Measurements from ENCODE around the gene ANO3.
A peak's percentile ranks its signal among the peaks of the same experiment; 100 is the strongest.

ANO3 gene

DNA sequence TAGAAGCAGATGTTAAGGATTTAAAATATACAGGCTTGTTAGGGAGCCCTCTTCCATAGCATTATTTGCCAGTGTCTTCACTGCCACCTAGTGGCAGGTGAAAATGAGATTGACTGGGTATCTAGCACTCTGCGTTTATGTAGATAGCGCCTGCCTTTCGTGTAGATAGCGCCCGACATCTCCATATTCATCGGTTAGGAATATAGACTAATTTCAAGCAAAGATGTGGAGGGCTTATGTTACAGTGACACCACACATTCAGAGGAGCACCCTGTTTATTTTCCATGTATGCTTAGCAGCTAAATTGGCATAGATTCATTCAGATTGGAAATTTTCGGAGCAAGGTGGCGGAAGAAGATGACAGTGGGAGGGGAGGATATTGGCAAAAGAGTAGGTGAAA lies 318.0 kb downstream of the ANO3 start:
- peak; percentile 82 for FAIRE-seq

DNA sequence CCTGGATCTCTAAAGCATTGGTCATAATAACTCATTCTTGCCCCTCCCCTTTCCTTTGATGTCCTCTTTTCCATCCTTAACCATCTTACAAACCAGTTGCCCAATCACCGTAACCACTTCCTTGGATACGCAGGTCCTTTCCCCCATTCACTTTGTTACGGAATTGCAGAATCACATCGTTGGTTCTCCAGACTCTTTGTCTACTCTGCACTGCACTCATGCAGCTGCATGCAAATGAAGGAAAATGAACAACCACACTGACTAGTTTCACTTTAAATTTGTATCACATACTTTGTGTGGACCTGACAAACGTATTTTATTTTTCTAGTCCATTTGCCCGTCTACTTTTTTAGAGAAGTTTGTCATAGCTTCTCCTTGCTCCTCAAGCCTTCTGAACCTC lies 320.0 kb downstream of the ANO3 start:
- no peak for FAIRE-seq

DNA sequence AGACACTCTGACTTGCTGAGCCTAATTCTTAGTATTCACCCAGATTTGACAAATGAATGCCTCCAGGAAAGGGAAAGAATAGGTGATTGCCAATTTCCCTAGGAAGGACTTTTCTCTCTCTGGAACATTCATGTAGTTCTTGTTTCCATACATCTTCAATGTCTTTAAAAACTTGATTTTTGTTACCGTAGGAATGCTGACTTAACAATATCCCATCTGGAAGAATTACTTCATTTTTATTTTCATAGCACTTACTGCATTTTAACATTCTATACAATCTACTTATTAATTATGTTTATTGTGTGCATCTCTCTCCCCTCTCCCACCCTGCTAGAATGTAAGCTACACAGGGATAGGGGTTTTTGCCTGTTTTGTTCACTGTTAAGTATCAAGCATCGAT lies 323.4 kb downstream of the ANO3 start:
- FAIRE-seq, result no peak

DNA sequence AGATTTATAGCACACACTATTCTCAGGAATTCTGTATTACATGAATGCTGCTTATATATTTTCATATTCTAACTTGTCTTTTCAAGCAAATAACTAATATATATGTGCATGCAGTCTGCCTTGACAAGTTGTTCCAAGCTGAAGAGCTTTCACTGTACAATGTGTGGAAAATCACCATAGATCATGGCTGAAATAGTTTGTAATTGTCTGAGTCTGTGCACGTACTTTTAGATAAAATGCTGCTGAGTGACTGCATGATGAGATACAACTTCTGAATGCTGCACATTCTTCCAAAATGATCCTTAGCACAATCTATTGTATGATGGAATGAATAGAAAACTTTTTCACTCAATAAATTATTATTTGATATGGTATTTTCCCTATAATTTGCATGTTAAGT lies 331.0 kb downstream of the ANO3 start:
- no peak for FAIRE-seq

DNA sequence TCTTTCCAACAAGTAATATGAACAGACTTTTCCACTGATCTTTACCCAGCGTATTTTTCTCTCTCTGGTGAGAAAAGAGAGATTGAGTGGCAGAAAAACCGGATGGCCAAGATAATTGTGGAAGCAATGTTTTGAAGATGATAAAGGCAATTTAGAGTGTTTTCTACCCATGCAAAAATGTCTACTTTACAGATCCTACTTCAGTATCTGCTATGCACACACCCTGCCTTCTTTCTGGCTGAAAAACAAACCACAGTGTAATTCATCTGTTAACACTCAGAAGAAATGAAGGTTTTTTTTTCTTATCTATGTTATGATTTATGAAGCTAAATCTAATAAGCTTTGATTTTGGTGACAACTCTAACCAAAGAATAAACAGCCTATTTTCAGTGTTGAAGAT lies 333.1 kb downstream of the ANO3 start:
- FAIRE-seq, result no peak

DNA sequence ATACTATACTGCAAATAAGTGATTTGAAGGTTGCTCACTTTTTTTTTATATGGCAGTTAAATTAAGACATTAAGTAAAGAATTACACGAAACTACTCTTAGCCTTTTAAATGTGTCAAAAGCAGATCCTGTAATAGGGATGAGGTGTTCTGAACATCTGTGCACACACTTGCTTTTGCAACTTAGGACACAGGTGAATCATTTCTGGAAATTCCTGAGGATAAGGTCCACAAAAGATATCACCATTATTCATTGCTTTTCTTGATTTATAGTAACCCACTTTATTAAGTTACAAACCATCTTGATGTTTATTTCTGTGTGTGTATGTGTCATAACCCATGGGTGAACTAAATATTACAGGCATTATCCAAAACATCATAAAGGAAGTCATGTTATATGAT lies 334.0 kb downstream of the ANO3 start:
- no peak for FAIRE-seq

DNA sequence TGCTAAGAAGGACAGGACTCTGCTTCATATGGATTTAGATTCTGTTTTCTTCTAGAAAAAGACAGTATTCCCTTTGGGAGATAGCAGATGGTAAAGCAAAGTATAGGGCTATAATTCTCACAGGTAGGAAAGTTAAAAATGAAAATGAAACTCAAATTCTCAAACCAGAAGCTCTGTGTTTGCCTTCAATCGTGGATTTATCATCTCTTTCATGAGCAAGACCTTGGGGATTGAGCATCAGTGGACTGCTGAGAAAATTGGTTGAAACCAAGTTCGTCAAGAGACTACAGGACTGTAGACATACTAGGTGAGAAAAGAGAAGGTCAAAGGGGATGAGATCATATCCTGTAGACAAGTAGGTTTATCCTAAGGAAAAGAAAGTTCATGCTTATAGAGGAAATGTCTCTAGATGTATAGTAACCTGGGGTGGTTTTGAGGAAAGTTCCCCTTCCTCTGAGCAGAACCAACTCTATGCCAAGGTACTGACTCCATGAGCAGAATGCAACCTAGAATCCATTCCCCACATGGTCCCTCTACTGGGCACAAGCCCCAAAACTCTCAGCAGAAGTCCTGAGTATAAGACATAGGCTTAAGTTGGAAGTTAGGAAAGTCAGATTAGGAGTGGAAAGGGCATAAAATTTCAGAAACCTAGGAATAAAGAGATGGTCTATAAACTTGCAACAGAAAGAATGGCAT lies 343.5 kb downstream of the ANO3 start:
- FAIRE-seq, result no peak

DNA sequence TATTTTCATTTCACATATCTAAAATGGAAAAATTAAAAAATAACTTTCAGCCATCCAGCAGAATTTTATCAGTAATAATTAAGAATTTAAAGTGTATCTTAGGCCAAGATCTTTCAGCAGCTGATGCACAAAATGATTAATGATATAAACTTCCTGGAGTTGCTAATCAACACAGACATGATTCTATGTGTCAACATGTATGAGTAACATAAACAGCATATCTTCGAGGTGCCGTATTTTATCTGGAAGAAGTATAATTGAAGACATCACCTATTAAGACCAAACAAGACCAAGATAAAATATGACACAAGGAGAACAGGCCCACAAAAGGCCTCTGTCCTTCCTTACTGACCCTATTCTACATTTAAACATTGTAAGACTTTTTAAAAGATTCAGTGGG lies 344.7 kb downstream of the ANO3 start:
- FAIRE-seq, result no peak

DNA sequence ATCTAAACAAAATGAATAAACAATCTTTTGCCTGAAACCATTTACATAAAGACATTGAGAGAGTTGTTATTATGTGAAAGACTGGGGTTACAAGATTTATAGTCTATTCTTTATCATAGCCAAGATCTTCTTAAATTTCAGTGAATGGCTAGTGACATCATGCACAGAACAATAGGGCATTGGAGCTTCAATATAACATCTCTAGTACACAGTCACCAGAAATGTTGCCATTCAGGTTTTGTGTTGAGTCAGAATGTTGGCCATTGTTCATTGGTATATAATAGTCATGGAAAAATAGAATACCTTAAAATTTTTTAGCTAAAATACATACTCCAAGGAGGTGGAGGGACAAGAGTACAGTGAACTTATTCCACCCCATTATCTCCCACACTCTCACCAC lies 345.6 kb downstream of the ANO3 start:
- no peak for FAIRE-seq

DNA sequence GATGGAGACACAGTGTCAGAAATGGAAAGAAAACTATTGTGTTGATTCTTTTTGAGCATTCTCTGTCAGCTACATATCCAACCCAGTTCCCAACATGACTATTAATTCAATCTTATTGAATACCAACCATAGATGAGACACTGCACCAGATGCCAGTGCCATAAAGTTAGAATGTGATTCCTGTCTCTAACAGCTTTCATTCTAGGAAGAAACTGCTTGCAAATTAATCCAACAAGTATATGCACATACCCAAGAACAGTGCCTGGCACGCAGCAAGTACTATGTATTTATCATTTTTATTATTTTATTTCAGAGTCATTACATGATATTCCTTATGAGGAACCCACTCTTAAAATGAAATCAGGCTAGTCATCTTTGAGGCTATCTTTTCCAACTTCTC lies 355.4 kb downstream of the ANO3 start:
- no peak for FAIRE-seq

DNA sequence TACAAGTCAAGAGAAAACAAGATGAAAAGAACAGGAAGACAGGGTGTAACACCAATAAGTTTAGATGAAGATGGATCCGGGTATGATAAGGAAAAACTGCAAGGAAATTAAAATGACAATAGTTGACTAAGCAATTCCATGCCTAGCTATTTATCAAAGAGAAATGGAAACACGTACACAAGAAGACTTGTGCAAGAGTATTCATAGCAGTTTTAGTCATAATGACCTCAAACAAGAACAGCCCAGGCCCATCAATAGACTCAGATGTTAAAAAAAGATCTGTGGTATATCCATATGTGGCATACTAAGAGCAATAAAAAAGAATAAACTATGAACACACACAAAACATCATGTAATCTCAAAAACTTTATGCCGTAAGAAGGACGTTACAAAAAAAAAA lies 356.8 kb downstream of the ANO3 start:
- no peak for FAIRE-seq

DNA sequence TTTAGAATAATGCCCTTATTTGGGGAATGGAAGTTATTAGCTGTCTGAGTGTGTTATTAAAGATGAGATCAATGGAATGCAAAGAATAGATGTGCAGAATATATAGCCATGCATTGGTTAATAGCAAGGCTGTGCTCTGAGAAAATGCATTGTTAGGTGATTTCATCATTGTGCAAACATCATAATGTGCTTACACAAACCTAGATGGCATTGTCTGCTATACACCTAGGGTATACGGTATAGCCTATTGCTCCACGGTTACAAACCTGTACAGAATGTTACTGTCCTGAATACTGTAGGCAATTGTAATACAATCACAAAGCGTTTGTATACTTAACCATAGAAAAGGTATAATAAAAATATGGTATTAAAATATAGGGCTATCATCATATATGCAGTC lies 364.4 kb downstream of the ANO3 start:
- no peak for FAIRE-seq

DNA sequence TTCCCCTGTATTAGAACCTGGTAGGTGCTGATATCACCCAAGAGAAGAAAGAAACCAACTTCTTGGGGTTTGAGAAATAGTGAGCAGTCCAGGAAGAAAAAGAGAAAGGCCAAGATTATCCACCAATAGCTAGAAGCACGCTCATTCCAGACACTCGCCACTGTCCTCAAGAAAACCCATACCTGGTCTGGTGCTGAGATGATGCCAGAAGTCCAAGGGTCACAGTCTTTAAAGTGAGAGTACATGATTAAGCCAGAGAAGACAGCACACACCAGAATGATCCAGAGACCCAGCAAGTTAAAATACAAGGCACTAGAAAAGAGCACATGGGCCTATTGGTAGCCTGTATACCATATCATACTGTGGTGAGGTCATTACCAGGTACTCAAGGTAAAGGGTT lies 366.3 kb downstream of the ANO3 start:
- no peak for FAIRE-seq

DNA sequence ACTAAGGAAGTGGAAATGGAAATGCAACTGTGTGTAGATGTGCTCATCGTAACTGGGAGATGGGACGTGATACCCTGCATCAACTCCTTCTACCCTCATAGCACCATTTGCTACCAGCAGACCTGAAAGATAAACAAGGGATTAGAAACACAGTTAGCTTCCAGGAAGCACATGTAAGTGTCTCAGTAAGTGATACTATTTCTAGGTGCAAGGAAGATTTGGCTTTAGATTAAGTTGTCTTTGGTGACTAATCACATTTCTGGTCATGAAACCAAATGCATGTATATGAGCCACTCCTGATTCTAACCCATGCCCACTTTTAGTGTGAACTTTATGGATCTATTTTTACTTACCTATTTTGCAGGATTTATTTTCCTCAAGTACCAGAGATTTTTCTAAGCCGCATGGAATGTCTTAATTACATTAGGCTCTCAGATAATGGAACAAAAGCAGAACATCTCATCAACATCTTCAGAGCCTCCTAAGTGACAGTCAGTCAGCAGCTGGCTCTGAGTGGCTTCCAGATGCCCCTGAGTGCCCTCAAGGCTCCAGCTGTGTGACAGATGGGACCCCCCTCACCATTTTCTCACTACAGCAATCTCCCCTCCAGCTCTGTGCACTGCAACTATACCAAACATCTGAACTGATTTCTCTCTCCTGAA lies 368.8 kb downstream of the ANO3 start:
- no peak for FAIRE-seq

DNA sequence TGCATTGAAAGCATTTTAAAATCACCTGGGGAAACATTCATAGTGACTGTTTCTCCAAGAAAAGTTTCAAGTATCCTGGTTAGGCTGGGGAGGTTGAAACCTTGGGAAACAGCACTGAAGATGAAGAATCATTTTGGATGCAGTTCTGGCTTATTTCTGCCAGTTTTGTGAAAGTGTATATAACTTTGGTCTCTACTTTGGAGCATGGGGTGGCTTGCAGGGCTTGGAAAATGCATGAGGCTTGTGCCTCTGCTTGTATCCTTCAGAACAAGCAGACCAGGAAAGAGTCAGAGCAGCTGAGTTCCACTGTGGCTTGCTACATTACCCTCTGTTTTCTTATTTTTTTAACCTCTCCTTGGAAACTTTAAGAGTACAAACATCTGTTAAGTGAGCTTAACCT lies 370.5 kb downstream of the ANO3 start:
- FAIRE-seq, result no peak

DNA sequence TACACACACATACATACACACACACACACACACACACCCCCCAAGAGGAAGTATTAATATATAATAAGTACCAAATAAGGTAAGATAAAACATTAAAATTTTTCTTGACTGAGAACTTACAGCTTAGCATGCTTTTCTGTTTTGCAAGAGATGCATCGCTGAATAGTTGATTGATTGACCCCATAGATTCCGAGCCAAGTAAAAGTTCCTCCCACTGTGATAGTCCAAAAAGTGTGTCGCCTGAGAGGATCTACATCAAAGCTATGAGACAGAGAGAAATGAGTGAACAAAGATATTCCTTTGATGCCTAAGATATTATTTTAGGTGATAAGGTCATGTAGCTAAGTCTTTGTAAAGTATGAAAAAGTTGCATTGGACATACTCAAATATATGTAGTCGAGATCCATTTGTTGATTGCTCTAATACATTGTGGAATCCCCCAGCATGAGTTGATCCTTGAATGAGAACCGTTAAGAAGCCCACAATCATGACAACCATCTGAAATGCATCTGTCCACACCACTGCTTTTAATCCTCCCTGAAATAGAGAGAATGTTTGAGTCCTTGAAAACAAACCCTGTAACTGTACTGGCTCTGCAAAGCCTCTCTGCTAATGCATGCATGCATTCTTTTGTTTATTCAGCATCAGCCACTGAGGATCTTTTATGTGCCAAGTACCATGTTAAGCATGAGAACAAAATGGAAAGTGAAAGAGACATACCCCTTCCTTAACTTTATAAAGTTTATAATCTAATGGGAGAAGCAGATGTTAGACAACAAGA lies 371.7 kb downstream of the ANO3 start:
- no peak for FAIRE-seq

DNA sequence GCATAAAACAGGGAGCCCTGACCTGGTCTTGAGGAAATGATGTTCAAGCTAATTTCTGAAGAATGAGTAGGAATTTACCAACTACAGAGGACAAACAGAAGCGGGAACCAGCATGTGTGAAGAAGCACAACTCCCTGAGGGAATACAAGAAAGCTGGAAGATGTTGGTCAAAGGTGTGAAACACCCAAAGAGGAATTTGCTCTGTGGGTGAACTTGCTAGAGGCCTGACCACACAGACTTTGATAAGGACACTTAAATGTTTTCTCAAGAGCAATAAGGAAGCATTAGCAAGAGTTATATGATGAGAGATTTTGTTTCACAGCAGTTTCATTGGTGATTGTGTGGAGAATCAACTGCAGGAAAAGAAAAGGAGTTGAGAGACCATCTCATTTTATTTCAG lies 372.3 kb downstream of the ANO3 start:
- no peak for FAIRE-seq

DNA sequence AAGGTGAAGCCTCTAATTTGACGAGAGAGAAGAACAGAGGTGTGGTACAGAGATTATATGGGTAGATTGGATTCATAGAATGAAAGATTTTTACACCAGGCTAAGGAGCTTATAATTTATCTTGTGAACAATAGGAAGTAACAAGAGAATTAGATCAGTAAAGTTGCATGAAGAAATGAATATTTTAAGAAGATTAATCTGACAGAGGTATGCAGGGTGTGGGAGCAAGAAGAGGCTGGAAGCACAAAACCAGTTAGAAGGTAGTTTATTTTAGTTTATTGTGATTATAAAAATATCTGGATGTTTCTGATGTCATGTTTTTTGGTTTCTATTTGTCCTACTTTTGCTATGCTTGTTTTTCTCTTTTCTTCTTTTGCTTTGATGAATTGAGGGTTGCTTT lies 374.3 kb downstream of the ANO3 start:
- FAIRE-seq, result no peak

DNA sequence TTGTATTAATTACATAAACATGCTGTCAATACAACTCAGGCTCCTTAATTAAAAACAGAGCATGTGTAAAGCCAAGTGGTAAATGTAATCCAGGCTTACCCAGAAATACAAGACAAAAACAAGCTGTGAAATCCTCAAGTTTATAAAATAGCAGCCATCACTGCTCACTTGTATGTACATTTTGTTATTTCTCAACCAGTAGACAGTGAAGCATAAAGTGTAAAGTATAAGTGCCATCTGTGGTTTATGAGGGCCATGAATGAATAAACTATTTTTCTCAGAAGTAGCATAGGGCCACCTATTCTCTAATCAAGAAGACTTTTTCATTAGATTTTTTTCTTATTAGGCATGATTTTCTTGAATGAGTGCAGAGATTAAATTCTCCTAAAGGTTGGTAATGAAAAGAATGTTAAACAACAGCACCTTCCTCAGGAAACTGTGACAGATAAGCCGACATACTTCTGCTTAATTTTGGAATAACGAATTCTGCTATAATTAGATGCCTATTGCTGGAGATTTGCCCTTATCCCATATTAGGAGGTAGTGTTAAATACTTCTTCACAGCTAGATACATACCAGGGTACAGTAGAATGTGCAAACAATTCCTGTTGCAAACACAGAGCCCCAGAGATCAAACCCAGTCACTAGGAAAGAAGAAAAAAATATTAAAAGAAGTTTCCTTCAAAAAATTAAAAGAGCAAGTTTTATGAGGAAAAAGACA lies 377.0 kb downstream of the ANO3 start:
- no peak for FAIRE-seq

DNA sequence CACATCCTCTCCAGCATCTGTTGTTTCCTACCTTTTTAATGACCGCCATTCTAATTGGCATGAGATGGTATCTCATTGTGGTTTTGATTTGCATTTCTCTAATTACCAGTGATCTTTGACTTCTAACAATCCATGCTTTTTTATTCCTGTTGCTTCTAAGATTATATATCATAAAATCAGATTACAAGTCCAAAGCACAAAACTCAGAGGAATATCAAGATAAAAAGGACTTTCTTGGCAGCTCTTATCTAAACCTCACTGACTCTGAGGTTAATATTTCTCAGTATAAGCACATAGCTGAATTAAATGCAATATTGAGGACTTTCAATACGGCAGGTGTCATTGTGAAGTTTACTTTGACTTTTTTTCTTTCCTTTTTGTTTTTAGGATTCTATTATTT lies 378.6 kb downstream of the ANO3 start:
- no peak for FAIRE-seq

DNA sequence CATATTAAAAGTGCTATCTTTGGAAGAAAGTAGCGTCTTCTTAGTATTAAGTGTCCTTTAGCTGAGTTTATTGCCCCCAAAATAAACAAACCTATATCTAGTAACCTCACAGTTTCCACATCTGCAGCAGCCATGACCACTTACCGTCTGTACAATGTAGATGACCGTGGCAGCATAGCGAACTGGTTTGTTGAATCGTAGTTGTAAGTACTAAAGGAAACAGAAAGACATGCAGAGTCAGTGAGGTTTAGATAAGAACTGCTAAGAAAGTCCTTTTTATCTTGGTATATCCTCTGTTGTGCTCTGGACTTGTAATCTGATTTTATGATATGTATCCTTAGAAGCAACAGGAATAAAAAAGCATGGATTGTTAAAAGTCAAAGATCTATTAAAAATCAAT lies 380.6 kb downstream of the ANO3 start:
- no peak for FAIRE-seq
